ENCODE measurements around the gene COX8A.

COX8A gene

DNA sequence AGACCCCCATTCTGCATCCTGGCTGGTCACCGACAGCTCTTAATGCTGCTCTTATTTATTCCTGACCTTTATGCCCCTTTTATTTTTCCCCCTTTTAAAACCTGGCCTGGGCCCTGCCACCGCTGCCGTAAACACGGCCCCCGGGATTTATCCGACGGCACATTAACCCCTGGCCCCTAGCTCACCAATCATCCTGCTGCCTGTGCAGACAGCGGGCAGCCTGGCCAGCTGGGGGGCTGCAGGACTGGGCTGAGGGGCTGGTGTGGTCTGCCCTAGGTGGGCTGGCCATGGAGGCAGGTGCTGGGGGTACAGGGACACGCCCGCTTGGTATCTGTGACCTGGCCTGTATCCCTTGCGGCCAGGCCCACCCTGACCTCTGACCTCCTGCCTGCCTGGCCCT is 39.9 kb downstream of the COX8A start:
- no peak for DNase-seq (ENCODE audit: low read depth)
- no peak overlapping the region for H3K4me3 ChIP-seq (ENCODE audit: low read depth, low read length)
- TF ChIP-seq, protein P1, sequence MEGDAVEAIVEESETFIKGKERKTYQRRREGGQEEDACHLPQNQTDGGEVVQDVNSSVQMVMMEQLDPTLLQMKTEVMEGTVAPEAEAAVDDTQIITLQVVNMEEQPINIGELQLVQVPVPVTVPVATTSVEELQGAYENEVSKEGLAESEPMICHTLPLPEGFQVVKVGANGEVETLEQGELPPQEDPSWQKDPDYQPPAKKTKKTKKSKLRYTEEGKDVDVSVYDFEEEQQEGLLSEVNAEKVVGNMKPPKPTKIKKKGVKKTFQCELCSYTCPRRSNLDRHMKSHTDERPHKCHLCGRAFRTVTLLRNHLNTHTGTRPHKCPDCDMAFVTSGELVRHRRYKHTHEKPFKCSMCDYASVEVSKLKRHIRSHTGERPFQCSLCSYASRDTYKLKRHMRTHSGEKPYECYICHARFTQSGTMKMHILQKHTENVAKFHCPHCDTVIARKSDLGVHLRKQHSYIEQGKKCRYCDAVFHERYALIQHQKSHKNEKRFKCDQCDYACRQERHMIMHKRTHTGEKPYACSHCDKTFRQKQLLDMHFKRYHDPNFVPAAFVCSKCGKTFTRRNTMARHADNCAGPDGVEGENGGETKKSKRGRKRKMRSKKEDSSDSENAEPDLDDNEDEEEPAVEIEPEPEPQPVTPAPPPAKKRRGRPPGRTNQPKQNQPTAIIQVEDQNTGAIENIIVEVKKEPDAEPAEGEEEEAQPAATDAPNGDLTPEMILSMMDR (IDR thresholded peaks at IDR 0.05; ENCODE audit: low read depth, low read length, missing control alignments): no peak

DNA sequence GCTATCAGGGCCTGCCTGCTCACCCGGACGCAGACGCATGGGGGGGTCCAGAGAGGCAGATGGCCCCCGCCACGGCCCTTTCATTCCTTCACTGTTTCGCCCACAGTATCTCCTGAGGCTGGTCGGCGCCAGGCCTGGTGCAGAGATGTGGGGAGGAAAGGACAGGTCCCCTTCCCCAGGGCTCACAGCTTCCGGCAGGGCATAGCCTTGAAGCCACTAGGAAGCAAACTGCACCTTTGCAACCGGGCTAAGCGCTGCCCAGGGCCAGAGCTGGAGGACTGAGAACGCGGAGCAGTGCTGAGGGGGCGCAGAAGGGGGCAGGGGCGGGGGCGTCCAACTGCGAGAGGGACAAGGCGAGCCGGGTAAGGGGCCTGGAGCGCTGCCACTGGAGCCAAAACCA is 41.1 kb downstream of the COX8A start:
- no peak for DNase-seq (ENCODE audit: low read depth)
- TF ChIP-seq, protein P1 (IDR thresholded peaks at IDR 0.05; ENCODE audit: low read depth, low read length, missing control alignments): no peak
- no peak overlapping the region for H3K4me3 ChIP-seq (ENCODE audit: low read depth, low read length)

DNA sequence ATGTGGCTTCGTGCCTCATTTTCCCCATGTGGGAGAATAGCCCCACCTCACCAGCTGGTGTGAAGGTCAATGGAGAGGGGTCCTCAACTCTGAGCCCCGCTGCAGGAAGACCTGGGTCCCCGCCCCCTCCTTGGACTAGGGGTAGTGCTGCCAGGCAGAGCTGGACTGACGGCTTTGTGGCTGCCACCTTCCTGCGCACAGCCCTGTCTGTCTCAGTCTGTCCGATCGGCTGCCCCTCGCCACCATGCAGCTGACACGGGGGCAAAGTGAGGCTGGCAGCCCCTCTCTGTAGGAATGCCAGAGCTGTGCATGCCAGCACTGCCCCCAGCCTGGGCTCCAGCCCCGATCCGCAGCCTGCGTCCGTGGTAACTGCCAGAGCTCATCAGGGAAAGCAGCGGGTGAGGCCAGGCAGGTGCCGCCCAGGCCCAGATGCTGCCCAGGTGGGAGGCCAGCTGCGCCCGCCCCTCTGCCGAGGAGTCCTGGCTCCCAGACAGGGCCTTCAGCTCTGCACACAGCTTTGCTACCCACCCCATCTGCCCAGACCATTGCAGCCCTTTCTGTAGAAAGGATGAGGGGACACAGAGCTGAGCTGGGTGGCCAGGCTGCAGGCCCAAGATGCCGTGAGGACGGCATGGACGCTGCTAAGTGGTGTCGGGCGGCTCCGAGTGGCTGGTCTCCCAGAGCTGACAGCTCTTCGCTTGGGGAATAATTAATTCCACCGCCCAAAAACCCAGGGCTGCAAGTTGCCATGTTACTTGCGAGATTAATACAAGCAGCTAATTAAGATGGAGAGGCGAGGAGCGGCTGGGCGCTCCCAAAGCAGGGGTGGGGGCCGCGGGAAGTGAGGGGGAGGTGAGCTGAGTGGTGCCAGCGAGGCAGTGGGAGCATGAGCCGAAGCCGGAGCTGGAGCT is 41.8 kb downstream of the COX8A start:
- no peak overlapping the region for H3K4me3 ChIP-seq (ENCODE audit: low read depth, low read length)
- DNase-seq (ENCODE audit: low read depth): no peak

DNA sequence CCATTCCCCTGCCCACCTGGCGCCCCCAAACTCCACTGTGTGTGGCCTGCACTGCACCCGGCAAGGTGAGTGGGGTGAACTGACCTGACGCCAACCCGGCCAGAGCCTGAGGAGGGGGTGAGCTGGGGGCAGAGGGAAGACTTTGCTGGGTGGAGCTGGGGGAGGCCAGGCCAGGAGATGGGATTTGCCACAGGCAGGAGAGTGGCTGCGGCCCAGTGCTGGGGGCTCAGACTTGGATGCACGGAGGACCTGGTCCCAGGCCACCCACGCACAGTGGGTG is 43.5 kb downstream of the COX8A start:
- no peak for DNase-seq (ENCODE audit: low read depth)
- H3K4me3 ChIP-seq (ENCODE audit: low read depth, low read length): no peak overlapping the region
- TF ChIP-seq, protein P1 (IDR thresholded peaks at IDR 0.05; ENCODE audit: low read depth, low read length, missing control alignments): no peak

More for the DNA sequence above, 41.8 kb downstream of the COX8A start:
- TF ChIP-seq, protein P1 (IDR thresholded peaks at IDR 0.05; ENCODE audit: low read depth, low read length, missing control alignments): no peak

DNA sequence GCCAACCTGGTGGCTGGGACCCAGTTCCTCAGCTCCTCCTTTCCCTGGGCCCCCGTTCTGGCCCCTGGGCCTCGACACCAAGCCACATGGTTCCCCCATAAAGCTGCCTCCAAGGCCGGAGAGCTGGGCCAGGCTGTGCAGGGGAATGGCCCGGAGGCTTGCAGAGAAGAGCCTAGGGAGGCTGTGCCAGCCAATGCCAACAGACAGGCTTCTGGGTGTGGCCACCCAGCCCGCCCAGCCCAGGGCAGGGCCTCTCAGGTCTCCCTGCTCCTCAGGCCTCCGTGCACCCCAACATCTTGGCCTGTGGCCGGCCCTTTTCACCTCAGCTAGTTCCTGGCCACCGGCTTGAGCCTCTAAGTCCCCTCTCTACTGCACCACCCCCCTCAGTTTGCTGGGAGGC is 43.9 kb downstream of the COX8A start:
- no peak for DNase-seq (ENCODE audit: low read depth)
- TF ChIP-seq, protein P1 (IDR thresholded peaks at IDR 0.05; ENCODE audit: low read depth, low read length, missing control alignments): no peak
- H3K4me3 ChIP-seq (ENCODE audit: low read depth, low read length): no peak overlapping the region

DNA sequence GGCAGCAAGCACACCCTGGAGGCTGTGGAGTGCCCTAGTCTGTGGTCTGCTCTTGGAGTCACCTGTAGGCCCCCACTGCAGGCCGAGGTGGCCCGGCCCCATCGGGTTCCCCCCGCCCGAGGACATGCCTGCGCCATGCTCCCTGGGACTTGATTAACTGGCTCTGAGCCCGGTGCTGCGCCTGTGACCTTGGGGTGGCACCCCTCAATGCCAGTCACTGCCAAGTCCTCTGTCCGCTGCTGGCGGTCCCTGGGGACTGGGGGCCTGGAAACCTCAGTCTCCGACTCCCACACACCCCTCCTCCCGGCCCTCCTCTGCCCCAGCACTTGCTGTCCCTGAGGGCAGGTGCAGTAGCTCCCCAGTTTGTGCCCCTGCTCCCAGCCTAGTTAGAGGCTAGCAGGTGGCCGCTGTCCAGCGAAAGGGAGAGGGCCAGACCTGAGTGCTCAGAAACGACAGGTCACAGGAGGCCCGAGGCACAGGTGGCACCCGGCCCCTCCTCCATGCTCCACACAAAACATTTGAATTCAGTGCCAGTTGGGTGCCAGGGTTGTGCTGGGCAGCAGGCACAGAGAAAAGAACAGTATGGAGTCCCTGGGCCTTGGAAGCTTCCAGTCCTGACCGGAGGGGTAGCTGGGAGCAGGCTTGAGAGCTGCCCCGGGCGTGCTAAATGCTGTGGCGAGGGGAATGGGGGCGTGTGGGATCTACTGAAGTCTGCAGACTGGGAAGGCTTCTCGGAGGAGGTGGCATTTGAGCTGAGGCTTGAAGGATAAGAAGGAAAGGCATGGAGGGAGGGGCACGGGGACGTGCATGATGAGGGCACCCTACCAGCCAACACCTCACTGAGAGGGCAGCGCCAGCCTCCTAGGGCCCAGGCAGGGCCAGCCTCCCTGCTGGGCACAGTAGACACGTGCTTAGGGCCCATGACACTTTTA is 45.0 kb downstream of the COX8A start:
- TF ChIP-seq, protein P1 (IDR thresholded peaks at IDR 0.05; ENCODE audit: low read depth, low read length, missing control alignments): no peak

More for the DNA sequence above, 45.0 kb downstream of the COX8A start:
- DNase-seq (ENCODE audit: low read depth): no peak
- no peak overlapping the region for H3K4me3 ChIP-seq (ENCODE audit: low read depth, low read length)

Data from GM12864 (cell line).